GM12865 (cell line): ENCODE measurements around the gene IRS2.

Source experiments
- DNase-seq: peaks from one replicate; pipeline ENCODE4 v3.0.0; 2010; ENCODE audit warnings: low read depth
- H3K4me3 ChIP-seq: 2 replicates; pipeline ENCODE4 v1.5.1; 2011; ENCODE audit warnings: mild to moderate bottlenecking, low read depth, low read length, control low read depth
- TF ChIP-seq, protein P1 (sequence below): IDR thresholded peaks from 2 replicates; pipeline ENCODE4 v1.5.1; 2011; ENCODE audit warnings: low read length, control low read depth, low read depth, inconsistent platforms; ENCODE audit not compliant: insufficient read depth; ENCODE audit errors: missing control alignments

IRS2 gene

DNA sequence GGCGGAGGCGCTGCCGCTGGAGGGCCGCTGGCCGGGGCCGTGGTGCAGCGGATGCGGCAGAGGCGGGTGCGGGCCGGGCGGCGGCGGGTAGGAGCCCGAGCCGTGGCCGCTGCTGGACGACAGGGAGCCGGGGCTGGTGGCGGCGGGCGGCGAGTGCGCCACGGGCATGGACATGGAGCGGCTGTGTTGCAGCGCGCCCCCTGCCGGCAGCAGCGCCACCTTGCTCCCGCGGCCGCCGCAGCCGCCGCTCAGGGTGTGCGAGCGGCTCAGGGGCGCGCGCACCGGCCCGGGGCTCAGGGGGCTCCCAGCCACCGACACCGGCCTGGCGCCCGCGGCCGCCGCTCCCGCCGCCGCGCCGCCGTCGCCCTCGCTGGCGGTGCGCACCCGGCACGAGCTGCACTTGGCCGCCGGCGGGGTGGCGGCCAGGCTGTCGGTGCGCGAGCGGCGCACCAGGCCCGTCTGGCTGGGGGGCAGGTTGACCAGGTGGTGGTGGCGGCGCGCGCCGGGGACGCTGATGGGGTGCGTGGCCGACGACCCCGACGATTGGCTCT is 1.7 kb downstream of the IRS2 start:
- no peak overlapping the region for H3K4me3 ChIP-seq
- TF ChIP-seq, protein P1, sequence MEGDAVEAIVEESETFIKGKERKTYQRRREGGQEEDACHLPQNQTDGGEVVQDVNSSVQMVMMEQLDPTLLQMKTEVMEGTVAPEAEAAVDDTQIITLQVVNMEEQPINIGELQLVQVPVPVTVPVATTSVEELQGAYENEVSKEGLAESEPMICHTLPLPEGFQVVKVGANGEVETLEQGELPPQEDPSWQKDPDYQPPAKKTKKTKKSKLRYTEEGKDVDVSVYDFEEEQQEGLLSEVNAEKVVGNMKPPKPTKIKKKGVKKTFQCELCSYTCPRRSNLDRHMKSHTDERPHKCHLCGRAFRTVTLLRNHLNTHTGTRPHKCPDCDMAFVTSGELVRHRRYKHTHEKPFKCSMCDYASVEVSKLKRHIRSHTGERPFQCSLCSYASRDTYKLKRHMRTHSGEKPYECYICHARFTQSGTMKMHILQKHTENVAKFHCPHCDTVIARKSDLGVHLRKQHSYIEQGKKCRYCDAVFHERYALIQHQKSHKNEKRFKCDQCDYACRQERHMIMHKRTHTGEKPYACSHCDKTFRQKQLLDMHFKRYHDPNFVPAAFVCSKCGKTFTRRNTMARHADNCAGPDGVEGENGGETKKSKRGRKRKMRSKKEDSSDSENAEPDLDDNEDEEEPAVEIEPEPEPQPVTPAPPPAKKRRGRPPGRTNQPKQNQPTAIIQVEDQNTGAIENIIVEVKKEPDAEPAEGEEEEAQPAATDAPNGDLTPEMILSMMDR = no peak
- no peak for DNase-seq

DNA sequence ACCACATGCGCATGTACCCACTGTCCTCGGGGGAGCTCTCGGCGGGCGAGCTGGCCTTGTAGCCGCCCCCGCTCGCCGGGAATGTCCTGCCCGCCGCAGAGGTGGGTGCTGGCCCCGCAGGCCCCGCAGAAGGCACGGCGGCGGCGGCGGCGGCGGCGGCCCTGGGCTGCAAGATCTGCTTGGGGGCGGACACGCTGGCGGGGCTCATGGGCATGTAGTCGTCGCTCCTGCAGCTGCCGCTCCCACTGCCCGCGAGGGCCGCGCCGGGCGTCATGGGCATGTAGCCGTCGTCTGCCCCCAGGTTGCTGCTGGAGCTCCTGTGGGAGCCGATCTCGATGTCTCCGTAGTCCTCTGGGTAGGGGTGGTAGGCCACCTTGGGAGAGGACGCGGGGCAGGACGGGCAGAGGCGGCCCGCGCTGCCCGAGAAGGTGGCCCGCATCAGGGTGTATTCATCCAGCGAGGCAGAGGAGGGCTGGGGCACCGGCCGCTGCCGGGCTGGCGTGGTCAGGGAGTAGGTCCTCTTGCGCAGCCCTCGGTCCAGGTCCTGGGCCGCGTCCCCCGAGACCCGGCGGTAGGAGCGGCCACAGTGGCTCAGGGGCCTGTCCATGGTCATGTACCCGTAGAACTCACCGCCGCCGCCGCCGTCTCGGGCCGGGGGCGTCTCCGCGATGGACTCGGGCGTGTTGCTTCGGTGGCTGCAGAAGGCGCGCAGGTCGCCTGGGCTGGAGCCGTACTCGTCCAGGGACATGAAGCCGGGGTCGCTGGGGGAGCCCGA is 2.4 kb downstream of the IRS2 start:
- TF ChIP-seq, protein P1 = no peak
- H3K4me3 ChIP-seq = no peak overlapping the region
- no peak for DNase-seq

DNA sequence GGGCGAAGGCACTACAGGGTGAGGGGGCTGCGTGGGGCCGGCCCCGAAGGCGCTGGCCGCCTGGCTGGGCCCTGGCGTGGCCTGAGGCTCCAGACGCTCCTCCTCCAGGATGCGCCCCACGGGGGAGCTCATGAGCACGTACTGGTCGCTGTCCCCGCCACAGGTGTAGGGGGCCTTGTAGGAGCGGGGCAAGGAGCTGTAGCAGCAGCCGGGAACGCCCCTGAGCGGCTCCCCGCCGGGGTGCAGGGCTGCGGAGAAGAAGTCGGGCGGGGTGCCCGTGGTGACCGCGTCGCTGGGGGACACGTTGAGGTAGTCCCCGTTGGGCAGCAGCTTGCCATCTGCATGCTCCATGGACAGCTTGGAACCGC is 3.0 kb downstream of the IRS2 start:
- no peak overlapping the region for H3K4me3 ChIP-seq
- TF ChIP-seq, protein P1 = no peak

DNA sequence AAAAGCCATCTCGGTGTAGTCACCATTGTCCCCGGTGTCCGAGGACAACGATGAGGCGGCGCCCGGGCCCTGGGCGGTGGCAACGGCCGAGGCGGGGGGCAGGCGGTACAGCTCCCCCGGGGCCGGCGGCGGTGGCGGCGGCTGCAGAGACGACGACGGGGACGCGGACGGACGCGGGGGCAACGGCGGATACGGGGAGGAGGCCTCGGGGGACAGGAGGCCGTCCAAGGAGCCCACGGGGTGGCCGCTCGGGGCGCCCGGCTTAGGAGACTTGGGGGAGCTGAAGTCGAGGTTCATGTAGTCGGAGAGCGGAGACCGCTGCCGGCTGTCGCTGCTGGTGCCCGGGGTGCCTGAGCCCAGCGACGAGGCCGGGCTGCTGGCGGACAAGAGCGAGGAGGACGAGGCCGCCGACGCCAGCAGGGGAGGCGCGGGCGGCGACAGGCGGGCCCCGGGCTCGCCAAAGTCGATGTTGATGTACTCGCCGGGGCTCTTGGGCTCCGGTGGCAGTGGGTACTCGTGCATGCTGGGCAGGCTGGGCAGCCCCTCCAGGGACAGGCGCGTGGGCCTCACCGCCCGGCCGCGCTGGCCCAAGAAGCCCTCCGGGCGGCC is 3.5 kb downstream of the IRS2 start:
- TF ChIP-seq, protein P1 = no peak
- no peak overlapping the region for H3K4me3 ChIP-seq
- no peak for DNase-seq

More for the DNA sequence above, 3.0 kb downstream of the IRS2 start:
- DNase-seq = no peak

DNA sequence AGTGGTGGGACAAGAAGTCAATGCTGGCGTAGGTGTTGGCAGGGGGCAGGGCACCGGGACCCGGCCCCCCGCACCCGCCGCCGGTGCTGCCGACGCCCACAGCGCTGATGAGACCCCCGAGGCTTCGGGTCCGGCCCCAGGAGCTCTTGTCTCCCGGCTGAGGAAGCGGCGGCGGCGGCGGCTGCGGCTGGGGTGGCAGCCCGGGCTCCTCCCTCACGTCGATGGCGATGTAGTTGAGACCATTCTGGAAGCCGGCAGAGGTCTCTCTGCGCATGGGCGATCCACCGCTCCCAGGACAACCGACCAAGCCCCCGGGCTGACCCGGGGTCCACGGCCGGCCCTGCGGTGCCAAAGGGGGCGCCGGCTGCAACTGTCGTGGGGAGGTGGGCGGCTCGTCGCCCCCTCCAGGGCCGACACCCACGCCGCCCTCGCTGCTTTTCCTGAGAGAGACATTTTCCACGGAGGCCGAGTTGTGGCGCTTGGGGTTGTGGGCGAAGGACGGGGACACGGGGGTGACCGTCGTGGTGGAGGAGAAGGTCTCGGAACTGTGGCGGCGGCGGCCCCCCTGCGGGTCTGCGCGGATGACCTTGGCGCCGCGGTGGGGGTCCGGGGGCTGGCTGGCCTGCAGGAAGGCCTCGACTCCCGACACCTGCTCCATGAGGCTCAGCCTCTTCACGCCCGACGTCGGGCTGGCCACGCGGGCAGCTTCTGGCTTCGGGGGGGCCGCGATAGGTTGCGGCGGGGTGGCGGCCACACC is 4.1 kb downstream of the IRS2 start:
- no peak for DNase-seq
- TF ChIP-seq, protein P1 = no peak
- H3K4me3 ChIP-seq = no peak overlapping the region

DNA sequence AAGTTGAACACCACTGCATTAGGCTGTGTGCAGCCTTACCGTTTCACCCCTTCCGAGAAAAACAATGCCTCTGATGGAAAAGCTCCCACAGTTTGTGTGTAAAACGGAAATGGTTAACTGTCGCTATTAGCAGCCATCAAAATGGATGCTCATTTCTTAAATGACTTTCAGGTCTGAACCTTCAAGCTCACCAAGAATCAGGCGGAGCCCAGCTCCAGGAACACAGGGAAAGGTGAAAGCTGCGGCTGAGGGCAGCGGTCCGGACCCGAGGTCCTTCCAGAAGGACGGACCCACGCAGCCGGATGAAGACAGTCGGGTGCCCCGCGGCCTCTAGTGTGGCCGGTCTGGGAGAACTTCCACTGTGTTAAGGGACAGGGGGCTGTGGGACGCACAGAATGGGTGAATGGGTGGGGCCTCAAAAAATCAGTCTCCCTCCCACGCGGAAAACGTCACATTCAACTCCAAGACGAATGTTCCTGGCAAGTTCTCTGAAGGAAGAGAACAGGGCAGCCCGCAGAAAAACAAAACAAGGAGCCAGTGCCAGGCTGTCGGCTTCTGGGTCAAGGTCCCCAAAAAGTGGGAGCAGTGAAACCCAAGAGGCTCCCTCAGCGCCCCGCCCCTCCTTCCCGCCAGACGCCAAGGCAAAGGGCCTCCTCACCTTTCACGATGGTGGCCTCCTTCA is 4.9 kb downstream of the IRS2 start:
- TF ChIP-seq, protein P1 = no peak
- no peak overlapping the region for H3K4me3 ChIP-seq

More for the DNA sequence above, 4.9 kb downstream of the IRS2 start:
- no peak for DNase-seq
